NCI-H146 treated with DMSO at 0.1 percent for 48 hours (cell line): ENCODE measurements around the gene MCRIP1.
A peak's percentile ranks its signal among the peaks of the same experiment; 100 is the strongest.

Source experiments
- DNase-seq: peaks from one replicate; lab custom pipeline; 2025; ENCODE audit not compliant: unreplicated experiment; lab: John Stamatoyannopoulos, UW

MCRIP1 gene

DNA sequence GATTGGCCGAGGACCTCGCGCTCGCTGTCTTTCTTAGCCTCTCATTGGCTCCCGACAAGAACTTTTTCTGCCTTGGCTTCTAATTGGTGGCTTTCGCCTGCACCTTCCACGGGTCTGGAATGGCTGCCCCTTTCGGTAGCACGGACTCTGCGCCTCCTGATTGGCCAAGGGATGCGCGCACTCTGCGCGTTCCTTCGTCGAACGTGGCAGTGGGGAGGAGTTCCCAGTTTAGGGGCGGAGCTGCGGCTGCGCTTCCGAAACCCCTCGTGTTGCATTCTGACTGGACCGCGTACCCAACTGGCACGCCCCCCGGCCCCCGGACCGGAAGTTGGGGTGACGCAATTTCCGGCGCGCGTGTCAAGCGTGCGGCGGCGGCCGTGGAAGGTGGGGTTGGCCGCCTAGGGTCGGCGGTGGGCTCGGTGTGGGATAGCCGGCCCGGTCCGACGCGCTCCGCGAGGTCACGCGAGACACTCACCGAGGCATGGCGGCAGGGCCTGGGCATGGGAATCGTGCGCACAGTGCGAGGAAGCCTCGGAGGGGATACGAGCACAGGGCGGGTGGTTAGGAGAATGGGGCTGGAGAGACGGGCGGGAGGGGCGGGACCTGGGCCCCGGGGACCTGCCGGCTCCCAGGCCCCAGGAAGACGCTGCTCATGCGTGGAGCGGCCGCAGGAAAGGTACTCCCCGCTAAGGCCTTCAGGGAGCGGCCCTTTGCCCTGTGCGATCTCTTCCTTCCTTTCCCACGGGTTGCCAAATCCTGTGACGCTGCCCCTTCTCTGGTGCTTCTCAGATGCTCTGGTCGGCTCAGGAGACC, 27.9 kb upstream of the MCRIP1 start:
- DNase-seq: peak; percentile 99

- DNase-seq: no peak
These were observed 27.0 kb upstream of the MCRIP1 start, which contains the start of gene P4HB for GRCh38 chr17:81859906-81860755. TSS of gene P4HB (minus strand) at chr17:81860535. CDS start at chr17:81860471, 64 bp downstream.

DNA sequence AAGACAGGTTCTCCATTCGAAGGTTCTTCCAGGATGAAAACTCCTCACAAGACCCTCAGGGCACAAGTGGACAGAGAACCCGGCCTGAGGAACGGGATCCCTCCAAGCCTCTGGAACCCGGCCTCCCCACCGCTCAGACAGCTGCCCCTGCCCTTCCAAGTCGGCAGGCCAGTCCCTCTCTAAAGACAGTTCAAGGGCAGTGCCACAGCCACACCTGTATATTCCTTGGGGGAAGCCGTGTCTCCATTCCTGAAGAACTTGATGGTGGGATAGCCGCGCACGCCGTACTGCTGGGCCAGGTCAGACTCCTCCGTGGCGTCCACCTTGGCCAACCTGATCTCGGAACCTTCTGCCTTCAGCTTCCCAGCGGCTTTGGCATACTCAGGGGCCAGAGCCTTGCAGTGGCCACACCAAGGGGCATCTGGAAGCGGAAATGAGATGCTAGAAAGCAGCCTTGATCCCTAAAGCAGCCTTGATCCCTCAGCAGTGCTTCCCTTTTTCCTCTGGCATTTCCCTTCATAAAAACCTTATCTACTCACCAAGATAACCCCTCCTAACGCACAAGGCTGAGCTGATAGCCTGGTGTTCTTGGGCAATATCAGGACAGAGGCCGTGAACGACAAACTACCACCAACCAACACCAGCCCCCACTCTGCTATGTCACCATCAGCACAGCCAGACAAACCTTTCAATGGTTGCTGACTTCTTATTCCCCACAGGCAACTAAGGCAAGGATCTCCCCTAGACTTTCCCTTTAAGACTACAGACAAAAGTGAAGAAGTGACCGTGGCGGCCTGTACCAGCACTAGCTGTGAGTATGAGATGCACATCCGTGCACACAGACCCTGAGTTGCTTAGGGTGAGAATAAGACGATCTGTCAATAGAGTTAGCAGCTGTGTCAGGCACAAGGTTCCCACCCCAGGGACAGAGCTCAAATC, 26.1 kb upstream of the MCRIP1 start:
- DNase-seq: no peak

DNA sequence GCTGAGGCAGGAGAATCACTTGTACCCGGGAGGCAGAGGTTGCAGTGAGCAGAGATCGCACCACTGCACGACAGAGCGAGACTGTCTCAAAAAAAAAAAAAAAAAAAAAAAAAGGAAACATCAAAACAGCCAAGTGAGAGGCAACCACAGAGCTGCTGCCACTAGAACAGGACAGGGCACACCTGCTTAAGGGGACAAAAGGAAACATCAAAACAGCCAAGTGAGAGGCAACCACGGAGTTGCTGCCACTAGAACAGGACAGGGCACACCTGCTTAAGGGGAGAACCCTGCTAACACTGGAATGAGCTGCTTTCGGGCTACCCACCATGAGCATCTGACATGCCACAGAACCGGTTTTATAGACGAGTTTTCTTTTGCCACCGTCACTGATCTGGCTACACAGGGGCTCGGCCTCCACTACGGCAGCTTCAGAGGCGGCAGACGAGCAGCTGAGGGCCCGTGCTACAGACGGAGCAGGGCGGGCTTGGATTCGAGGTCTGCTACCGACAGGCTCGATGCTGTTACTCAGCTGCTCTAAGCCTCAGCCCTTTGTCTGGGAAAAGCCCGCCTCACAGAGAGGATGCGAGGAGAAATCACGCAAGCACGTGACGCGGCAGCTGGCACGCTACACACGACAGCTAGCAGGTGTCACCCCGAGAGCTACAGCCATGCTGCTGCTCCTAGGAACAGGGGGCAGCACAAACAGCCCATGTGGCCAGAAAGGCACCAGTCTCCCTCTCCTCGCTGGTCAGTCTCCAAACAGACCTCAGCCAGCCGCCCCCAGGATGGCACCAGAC, 25.3 kb upstream of the MCRIP1 start:
- no peak for DNase-seq

GRCh38 chr17:81854974-81855774, 22.1 kb upstream of the MCRIP1 start:
- no peak for DNase-seq

GRCh38 chr17:81852237-81852636, 19.1 kb upstream of the MCRIP1 start:
- no peak for DNase-seq

- no peak for DNase-seq
These were observed 18.3 kb upstream of the MCRIP1 start for GRCh38 chr17:81851423-81851822.

DNA sequence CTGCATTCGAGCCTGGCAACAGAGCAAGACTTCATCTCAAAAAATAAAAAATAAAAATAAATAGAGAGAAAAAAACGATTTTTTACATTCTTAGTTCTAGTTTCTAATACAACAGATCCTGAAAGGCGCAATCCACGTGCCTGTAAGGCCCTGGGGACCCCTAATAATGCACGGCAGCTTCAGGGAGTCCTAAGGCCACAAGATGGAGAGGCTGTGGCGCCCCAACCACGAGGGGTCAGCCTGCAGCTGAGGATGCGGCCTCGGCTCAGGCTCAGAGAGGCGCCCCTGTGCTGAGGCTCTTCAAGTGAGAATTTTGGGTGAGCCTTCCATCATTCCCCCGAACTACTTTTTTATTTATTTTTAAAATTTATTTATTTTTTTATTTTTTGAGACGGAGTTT, 16.4 kb upstream of the MCRIP1 start:
- DNase-seq: no peak

GRCh38 chr17:81846743-81847689, 13.9 kb upstream of the MCRIP1 start:
- no peak for DNase-seq

DNA sequence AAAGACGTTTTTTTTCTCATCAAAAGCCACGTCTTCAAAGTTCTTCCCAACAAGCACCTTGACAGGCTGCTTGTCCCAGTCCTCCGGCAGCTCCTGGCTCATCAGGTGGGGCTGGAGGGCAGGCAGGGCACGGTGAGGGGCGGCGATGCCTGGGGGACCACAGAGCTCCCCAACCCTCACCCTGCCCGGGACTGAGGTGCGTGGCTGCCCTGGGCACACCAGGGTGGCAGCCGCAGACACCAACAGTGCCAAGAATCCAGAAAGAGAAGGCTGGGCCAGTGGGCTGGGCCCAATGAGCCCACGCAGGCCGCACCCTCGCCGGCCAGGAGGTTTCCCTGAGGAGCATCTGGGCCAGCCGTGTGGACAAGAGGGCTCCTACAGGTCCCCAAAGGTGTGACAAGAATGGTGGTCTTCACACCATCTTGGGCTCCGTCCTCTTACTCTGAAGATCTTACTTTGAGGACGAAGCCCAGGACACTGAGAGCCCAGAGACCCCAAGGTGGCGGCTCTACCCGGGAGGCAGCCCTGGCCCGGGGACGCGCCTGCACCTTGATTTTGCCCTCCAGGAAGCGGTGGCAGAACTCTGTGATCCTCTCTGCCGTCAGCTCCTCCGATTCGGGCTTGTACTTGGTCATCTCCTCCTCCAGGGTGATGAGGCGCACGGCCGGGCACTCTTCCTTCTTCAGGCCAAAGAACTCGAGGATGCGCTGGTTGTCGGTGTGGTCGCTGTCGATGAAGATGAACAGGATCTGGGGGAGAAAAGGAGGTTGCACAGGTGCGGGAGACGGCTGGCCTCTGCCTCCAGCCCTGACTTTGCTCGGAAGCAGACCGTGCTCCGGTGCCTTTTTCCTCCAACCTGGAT, 13.0 kb upstream of the MCRIP1 start:
- DNase-seq: no peak

GRCh38 chr17:81845361-81845760, 12.3 kb upstream of the MCRIP1 start:
- DNase-seq: no peak

DNA sequence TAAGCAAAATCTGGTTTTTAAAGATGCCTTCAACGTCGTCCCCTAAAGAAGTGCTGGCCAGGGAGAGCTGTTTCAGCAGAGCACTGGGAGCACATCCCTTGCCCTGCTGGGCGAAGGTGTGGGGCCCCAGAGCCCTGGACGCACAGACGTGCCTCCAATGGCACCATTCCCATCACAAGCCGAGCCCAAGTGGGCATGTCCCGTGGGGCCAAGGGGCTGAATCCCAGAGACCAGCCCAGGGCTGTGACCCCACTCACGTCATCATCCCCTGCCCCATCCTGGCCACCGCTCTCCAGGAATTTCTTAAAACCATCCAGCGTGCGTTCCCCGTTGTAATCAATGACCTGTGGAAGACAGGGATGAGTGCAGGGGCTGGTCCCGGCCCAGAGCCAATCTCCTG, 11.8 kb upstream of the MCRIP1 start:
- DNase-seq: no peak

GRCh38 chr17:81844327-81844851, 11.3 kb upstream of the MCRIP1 start:
- DNase-seq: no peak

- no peak for DNase-seq
These were observed 10.7 kb upstream of the MCRIP1 start for GRCh38 chr17:81843713-81844326.

- no peak for DNase-seq
These were observed 9.8 kb upstream of the MCRIP1 start for GRCh38 chr17:81842725-81843504.

- no peak for DNase-seq
These were observed 9.3 kb upstream of the MCRIP1 start for GRCh38 chr17:81842378-81842724.
